Epidermal melanocyte (primary cell): ENCODE results near the gene MAP1LC3A.
"Not testable (repeated sequence)": the region's sequence is repeated elsewhere in the genome, so short reads cannot be mapped to it uniquely, and the experiment has no call there.

Experiments used
- DNase-seq: peaks from one replicate; pipeline ENCODE4 v3.0.0; 2011; ENCODE audit warnings: low spot score; ENCODE audit not compliant: insufficient read length

MAP1LC3A gene

DNA sequence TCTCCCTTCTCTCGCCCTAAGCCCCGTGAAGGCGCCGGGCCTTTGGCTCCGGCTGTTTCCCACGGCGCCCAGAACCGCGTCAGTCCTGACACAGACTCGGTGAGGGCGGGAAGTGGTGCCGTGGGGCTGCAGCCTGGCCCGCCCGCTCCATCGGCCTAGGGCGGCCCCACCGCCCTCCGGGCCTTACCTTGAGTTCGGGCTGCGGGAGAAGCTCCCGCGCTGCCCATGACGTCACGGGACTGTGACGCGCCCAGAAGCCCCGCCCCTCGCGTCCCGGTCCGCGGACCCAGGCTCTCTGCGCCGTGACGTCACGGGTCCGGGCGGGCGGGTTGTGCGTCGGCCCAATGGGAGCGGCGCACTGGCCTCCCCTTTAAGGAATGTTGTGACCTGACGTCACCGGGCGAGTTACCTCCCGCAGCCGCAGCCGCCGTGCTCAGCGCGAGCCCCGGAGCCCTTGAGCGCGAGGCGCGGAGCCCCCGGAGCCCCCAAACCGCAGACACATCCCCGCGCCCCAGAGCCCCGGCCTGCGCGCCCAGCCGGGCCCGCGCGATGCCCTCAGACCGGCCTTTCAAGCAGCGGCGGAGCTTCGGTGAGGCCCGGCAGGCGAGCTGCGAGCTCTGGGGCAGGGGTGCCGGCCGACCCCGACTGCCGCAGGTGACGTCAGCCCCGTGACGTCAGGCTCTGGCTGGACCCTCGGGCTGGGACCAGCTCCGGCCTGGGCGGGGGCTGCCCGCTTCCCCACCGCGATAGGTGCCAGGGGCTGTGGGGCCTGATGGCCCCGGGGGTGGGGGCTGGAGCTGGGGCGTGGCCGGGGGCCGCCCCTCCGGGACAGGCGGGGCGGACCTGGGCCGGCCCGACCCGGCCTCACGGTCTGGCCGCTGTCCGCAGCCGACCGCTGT lies at the start of gene MAP1LC3A:
MAP1LC3A (plus strand) TSS at position 399 of the 899 bp plus-strand sequence; CDS start at position 550, 151 bp downstream.
- DNase-seq: peak; percentile 90

DNA sequence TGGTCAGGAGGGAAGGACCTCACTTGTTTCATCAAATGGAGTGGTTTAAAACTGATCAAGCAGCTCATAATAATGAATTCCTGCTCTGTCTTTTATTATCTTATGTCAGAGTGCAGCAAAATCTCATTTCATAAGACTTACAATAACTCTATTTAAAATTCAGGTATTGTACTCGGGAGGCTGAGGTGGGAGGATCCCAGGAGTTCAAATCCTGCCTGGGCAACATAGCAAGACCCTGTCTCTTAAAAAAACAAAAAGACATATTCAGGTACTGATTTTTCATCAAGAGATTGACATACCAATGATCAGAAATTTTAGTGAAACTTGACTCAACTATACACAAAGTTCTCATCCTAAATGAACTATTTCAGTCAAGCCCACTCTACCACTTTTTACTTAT lies 47.9 kb upstream of the MAP1LC3A start:
- no peak for DNase-seq

DNA sequence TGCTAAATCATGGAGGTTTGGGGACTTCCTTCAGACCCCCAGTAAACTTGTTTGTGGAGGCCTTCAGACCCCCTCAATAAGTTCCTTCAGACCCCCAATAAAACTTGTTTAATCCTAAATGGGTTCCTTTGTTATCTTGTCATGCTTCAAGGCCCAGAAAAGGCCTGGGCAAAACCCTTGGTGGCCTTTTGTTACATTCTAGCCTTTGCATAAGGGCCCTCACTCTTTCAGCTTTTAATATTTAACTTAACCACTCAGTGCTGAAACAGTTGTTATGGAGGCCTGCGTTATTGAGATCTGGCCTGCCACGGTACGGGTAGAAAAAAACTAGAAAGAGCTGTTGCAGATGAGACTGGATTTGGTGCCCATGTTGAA lies 46.6 kb upstream of the MAP1LC3A start:
- DNase-seq: no peak

DNA sequence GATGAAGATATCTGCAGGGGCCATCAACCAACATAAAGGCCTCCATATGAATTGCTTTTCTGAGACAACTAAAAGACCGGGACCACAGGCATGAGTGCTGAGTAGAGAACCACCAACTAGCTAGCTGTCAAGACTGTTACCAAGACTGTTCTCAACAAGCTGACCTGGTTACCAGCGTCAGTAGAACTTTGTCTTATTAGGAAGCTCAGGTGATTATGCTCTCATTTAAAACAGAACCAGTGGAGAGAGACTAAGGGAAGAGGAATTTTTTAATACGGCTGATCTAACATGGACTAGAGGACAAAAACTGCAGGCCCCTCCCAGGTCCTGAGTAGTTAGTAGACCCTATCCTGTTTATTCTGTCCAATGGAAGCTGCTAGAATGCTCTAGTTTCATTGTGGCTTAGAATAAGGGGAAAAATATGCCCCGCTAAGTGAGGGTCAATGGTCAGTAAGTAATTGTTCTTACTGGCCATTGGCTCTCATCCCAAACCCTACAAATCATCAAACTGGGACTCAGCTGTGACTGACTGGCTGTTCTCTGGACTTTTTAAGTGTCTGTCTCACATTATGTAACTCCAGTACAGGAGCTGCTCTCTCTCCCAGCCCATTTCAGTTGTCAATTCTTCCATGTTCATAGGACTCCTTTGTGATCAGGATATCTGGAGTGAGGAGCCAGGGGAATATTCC lies 46.1 kb upstream of the MAP1LC3A start:
- no peak for DNase-seq

DNA sequence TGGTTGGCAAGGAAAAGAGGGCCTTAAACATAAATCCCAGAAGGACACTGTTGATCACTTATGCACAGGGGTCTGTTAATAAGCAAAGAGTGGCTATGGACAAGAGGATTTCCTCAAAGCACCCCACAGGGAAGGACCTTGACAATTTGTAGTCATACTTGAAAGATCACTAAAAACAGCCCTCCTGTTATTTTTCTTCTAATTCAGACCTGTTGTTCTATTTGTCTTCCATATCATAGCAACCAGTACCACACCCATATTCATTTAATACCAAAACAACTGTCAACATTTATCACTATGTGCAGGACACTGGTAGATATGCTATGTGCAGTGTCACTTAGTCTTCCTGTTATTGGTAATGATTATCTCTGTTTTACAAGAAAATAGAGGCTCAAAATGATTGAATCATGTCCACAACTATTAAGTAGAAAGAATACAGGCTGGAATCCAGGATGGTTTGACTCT lies 45.5 kb upstream of the MAP1LC3A start:
- no peak for DNase-seq

DNA sequence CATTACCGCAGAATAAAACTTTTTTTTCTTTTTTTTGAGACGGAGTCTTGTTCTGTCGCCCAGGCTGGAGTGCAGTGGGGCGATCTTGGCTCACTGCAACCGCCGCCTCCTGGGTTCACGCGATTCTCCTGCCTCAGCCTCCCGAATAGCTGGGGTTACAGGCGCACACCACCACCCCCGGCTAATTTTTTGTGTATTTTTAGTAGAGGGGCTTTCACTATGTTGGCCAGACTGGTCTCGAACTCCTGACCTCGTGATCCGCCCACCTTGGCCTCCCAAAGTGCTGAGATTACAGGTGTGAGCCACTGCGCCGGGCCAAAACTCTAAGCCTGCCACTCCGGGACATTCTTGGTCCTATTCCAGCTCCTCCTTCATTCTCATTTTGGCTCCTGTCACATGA lies 44.5 kb upstream of the MAP1LC3A start:
- DNase-seq: not testable (repeated sequence)

DNA sequence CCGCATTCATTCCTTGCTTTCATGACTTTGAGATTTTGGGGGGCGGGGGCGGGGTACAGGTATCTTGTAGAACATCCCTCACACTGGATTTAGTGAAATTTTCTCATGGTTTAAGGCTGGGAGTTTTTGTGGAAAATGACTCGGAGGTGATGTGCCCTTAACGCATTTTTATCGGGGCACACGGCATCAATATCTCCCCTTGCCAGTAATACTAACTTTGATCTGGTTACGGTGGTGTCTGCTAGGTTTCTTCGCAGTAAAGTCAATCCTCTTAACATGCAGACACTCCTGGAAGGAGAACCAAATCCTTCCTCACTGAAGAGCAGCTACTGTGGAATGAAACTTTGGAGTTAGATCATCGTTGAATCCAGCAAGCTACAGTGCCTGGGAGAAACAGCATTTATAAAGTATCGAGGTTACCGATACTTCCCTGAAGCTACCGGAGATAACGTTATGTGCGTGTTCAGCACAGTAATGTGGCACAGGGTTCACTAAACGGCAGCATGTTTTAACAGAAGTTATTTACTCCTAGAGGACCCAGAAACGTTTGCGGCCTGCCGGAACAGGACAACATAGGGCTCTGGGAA lies 43.5 kb upstream of the MAP1LC3A start:
- no peak for DNase-seq

DNA sequence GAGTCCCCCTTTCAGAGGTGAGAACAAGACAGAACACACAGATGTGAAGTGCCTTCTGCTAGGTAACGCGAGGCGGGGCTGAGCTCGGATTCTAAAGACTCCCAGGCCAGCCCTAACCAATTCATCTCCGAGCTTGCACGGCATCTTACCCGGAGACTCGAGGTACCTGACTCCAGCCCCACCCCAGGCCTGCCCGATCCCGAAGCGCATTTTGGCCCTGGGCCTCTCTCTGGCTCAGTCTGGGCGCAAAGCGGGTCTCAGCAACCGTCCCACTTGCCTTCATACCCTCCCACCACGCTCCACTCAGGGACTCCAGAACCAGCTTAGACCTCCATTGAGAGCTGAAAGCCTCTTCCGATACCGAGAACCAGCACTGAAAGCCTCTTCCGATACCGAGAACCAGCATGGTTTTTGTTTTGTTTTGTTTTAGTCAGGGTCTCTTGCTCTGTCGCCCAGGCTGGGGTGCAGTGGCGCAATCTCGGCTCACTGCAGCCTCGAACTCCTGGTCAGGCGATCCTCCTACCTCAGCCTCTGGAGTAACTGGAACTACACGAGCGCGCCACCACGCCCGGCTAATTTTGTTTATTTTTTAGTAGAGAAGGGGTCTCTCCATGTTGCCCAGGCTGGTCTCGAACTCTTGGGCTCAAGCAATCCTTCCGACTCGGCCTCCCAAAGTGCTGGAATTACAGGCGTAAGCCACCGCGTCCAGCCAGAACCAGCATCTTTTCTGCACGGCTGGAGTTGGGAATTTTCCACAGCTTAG lies 42.9 kb upstream of the MAP1LC3A start:
- DNase-seq: no peak

DNA sequence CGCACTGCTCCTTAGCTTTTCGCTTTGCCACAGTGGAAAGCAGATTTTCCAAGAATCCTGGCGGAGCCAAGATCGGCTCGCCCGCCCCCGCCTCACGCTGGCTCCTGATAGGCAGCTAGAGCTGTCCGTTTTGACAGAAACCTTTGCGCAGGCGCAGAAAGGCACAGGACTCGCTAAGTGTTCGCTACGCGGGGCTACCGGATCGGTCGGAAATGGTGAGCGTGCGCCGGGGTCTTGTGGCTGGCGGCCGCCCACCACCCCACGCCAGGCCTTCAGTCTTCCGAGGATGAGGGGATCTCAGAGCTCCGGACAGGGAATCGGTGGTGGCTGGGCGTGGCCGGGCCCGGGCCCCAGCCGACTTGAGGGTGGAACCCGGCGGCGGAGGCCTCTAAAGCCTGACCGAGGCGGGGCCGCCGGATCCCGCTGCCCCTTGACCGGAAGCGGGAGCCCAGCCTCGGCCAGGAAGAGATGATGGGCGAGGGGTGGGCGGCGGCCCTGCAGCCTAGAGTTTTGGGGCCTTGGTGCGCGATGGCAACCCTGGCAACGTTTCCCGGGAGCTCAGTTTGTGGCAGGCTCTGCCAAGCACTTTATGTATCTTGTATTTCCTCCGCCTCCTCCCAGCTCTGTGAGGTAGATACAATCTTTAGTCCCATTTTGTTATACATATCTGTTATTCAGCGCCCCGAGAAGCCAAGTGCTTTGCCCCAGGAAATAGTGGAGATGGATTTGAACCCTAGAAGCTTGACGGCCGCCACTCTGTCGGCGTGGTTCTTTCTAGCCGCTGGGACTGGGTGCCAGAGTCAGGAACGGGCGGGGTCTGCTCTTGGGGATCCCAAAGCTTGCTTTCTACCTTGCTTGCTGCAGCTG lies 42.0 kb upstream of the MAP1LC3A start, which contains the start of gene DYNLRB1:
DYNLRB1 (plus strand) TSS at position 176 of the 867 bp plus-strand sequence; CDS start at position 213, 37 bp downstream.
- DNase-seq: peak; percentile 94

DNA sequence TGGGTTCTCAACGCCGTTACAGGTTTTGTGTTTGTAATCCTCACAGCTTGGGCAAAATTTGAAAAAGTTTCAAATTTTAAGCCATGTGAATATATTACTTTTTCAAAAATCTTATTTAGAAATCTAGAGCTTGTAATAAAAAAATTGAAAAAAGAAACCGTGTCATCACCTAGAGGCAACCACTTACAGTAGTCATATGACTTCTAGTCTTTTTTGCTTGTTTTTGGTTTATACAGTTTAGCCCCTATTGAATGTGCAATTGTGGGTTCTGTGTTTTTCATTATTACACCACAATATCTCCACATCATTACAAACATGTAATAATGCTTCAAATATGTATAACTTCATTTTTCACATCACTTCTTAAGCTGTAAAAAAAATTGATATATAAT lies 41.4 kb upstream of the MAP1LC3A start:
- DNase-seq: no peak

DNA sequence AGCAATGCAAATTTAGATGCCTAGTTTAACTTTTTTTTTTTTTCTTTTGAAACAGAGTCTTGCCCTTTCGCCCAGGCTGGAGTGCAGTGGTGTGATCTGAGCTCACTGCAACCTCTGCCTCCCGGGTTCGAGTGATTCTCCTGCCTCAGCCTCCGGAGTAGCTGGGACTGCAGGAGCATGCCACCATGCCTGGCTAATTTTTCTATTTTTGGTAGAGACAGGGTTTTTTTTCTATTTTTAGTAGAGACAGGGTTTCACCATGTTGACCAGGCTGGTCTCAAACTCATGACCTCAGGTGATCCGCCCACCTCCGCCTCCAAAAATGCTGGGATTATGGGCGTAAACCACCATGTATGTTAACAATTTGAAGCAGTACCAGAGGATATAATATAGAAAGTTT lies 39.7 kb upstream of the MAP1LC3A start:
- DNase-seq: not testable (repeated sequence)

DNA sequence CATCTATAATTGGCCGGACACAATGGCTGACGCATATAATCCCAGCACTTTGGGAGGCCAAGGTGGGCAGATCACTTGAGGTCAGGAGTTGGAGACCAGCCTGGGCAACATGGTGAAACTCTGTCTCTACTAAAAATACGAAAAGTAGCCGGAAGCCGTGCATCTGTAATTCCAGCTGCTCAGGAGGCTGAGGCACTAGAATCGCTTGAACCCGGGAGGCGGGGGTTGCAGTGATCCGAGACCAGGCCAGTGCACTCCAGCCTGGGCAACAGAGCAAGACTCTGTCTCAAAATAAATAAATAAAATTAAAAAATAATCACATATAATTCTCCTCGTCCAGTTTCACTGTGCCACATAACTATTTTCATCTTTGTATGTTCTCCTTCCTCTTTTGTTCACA lies 38.7 kb upstream of the MAP1LC3A start:
- DNase-seq: not testable (repeated sequence)

DNA sequence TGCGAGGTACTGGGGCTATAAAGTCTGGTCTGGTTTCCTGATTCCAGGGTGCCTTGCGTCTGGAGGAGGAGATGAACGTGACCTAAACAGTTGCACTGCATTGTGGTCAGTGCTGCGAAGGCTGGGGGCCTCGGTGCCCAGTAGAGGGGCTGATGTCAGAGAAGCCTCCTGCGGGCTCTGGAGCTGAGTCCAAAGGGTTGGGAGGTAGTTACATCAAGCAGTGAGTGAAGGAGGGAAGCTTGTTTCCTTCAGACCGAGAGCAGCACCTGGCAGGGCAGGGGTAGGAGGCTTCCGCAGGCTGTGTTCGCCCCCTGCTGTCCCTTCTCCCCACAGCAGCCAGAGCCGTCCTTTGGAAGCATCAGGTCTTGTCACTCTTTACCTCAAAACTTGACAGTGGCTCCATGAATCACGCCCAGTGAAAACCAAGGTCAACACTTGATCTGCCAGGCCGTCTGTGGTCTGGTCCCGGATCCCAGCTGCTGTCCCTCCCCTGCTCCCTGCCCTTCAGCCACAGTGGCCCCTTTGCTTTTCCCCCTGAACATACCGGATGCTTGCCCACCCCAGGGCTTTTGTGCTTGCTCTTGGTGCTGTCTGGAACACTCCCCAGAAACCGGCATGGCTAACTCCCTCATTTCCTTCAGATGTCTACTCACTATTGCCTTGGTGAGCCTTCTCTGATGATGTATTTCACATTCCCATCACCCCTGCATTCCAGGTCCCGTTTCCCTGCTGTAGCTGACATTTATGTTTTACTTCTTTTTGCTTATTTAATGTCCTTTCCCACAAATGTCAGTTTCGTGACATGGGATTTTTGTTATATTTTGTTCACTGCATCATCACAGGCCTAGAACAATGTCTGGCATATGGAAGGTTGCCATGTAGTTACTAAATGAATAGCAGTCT lies 35.3 kb upstream of the MAP1LC3A start:
- no peak for DNase-seq

DNA sequence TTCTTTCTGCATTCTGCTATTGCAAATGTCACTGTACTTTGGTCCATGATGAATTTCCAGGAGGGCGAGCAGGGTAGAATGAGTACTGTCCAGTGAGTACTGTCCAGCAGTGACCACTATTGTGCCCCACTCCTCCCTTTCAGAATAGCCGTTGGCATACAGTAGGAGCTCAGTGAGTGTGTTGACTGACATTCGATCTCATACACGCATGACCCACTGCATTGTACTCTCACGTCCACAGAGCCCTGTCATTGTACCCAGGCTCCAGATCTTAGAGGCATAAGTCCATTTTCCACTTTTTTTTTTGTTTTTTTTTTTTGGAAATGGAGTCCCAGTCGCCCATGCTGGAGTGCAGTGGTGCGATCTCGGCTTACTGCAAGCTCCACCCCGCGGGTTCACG lies 34.1 kb upstream of the MAP1LC3A start:
- DNase-seq: no peak

DNA sequence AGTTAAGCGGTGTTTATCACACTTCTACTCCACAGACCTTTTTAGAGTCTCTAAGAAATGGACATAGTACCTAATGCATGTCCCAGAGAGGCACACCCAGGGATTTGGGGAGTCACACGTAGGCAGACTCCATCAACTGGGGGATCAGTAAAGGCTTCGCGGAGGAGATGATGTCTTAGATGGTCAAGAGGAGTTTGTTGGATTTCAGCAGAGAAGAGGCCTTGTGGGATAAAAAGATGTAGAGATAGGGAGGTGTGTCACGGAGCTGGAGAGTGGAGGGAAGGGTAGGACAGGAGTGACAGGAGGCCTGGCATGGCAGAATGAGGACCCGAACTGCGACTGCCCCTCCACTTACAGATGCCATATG lies 33.2 kb upstream of the MAP1LC3A start:
- no peak for DNase-seq

DNA sequence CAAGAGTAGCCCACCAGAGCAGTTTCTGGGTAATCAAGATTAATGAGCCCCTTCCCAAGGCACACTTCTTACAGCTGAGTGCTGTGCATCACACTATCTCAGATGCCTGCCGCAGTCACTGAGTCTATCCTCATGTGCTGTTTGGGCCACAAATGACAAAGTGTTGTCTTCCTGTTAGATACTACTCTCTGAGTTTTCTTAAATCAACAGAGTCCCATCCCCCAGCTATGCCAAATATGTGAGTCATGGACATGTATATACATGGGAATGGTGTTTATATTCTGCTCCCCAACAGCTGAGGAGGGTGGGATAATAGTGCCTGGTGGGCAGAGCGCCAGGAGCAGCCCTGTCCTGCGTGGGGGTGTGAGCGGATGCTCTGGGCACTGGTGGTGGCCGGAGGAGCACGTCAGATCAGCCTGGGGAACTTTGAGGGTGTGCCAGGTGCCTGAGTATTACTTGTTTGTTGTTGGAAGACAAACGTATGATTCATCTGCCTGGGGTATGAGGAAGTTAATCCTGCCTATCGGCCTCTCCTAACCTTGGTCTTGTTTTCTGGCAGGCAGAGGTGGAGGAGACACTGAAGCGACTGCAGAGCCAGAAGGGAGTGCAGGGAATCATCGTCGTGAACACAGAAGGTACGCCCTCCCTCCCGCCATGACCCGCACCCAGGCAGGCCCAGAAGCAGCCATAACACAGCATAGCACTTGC lies 32.7 kb upstream of the MAP1LC3A start:
- no peak for DNase-seq

DNA sequence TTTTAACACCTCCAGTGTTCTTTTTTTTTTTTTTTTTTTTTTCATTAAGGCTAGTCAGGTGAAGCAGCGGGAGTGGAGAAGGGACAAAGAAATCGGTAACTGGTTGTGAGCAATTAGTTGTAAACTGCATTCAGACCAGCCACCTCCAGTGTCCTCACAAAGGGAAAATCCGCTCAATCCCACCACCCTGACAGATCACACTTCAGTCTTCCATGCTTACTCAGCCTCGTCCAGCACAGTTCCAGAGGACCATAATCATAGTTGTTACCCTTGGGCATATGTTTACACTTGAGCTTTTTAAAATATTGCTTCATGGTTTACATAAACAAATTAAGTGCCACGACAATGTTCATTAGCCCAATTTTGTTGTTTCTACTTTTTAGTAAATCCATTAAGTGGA lies 32.1 kb upstream of the MAP1LC3A start:
- no peak for DNase-seq

DNA sequence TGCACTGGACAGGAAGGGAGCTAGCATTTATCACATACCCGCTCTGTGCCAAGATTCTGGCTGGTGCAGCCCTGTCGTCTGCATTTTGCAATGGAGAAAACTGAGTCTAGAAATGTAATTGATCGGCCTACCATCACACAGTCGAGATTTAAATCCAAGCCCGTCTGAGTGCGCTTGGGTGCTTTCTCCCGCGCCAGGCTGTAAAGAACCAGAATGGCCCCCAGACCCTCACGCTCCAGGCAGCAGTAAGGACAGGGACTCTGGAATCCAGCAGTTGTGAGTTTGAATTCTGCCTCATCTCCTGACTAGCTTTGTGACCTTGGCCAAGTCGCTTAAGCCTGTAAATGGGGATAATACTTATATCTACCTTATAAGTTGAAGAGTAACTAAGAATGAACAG lies 31.5 kb upstream of the MAP1LC3A start:
- DNase-seq: no peak

DNA sequence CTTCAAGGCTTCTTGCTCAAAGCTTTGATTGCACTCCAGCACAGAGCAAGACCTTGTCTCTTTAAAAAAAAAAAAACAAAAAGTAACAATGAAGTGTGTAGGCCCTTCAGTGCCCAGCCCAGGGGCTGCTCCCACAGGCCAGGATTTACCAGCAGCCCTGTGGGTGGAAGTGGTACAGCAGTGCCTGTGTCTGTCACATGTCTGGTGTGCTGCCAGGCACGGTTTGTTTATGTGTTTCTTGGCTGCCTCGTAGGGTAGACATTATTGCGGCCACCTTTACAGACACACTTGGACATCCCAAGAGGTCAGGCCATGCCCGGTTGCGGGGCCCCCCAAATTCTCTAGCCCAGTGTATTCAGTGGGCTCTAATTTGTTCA lies 29.6 kb upstream of the MAP1LC3A start:
- DNase-seq: no peak
